Measurements from ENCODE around the gene SCAND1.
"Not testable (repeated sequence)": the region's sequence is repeated elsewhere in the genome, so short reads cannot be mapped to it uniquely, and the experiment has no call there.

The SCAND1 gene

GRCh38 chr20:35954200-35954906 lies at the start of gene SCAND1:
Gene SCAND1 (minus strand): TSS chr20:35954502. CDS start chr20:35954284, 218 bp downstream.
- DNase-seq (ENCODE audit: low spot score) = peak; percentile 97

GRCh38 chr20:36004045-36004444 lies 49.7 kb upstream of the SCAND1 start:
- no peak for DNase-seq (ENCODE audit: low spot score)

GRCh38 chr20:36002855-36003254 lies 48.6 kb upstream of the SCAND1 start:
- DNase-seq (ENCODE audit: low spot score) = no peak

DNA sequence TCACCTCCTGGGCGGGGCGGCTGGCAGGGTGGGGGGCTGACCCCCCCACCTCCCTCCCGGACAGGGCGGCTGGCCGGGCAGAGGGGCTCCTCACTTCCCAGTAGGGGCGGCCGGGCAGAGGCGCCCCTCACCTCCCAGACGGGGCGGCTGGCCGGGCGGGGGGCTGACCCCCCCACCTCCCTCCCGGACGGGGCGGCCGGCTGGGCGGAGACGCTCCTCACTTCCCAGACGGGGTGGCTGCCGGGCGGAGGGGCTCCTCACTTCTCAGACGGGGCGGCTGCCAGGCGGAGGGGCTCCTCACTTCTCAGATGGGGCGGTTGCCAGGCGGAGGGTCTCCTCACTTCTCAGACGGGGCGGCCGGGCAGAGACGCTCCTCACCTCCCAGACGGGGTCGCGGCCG lies 47.0 kb upstream of the SCAND1 start:
- DNase-seq (ENCODE audit: low spot score) = not testable (repeated sequence)

DNA sequence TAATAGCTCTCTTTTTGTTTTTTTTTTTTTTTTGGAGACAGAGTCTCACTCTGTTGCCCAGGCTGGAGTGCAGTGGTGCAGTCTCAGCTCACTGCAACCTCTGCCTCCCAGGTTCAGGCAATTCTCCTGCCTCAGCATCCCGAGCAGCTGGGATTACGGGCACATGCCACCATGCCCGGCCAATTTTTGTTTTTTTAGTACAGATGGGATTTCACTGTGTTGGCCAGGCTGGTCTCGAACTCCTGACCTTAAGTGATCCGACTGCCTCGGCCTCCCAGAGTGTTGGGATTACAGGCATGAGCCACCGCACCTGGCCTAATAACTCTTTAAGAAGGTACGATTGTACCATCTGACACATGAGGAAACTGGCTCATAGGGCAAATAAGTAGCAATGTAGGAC lies 42.2 kb upstream of the SCAND1 start:
- not testable (repeated sequence) for DNase-seq (ENCODE audit: low spot score)

- peak; percentile 76 for DNase-seq (ENCODE audit: low spot score)
These were observed 40.7 kb upstream of the SCAND1 start for GRCh38 chr20:35994994-35995453.

DNA sequence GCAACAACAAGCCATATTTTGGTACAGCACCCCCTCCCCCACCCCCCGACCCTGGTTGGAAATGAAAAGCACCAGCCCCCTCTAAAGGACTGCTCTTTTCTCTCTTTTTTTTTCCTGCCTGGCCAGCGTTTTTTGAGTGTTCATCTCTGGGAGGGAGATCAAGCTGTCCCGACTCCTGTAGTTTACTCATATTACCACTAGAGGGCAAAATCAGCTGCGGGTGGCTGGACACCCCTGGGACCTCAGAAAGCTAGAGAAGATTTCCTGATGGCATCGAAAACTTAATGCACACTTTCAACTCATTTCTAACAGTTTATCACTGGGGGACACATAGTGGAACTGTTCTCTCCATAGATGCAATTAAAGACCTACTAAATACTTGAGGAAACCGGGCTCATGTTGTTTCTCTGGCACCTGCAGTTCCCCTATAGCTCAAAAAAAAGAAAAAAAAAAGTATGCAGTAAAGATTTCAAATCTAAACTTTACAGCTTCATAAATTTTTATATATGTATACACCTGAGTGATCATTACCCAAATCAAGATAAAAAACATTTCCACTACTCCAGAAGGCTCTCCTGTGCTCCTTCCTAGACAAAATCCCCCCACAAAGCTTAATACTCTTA lies 38.5 kb upstream of the SCAND1 start:
- DNase-seq (ENCODE audit: low spot score) = peak; percentile 60

- no peak for DNase-seq (ENCODE audit: low spot score)
These were observed 37.0 kb upstream of the SCAND1 start for GRCh38 chr20:35991142-35991771.

DNA sequence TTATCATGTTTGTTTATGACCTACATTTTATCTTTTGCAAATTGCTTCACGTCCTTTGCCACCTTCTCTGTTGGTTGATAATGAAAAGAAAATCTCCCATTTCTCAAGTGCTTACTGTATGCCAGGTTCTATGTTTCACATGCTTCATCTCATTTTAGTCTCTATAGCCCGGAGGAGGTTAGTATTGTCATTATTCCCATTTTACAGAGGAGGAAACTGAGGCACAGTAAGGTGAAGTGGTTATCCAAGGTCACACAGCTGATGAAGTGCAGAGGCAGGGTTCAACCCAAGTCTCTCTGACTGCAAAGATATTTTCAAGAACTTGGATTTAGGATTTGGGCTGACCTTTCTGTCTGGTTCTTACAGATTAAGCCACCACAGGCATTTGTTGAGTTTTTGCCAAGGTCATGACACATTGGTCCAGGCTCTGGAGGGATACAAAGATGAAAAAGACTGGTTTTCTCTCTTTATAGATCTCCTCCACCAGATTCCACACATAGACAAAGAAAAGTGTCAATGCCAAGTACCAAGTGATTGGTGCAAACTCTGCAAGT lies 34.7 kb upstream of the SCAND1 start:
- no peak for DNase-seq (ENCODE audit: low spot score)

- DNase-seq (ENCODE audit: low spot score) = no peak
These were observed 31.5 kb upstream of the SCAND1 start for GRCh38 chr20:35985806-35986205.

DNA sequence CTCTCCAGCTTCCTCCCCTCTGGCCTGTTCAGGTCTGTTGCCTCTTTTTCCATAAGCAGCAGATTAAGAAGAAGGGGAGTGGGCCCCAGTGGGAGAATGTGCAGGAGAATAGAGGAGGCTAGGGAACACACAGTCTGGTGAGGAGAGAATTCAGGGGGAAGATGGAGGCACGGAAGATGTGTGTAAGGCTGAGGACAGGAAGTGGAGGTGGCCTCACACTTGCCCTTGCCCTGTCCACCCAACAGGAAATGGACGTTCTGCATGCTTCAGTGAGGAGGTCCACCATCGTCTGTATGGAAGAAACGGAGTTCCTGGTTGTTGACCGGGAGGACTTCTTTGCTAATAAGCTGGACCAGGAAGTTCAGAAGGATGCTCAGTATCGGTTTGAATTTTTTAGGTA lies 30.1 kb upstream of the SCAND1 start:
- DNase-seq (ENCODE audit: low spot score) = no peak

- no peak for DNase-seq (ENCODE audit: low spot score)
These were observed 27.7 kb upstream of the SCAND1 start for GRCh38 chr20:35981969-35982368.

DNA sequence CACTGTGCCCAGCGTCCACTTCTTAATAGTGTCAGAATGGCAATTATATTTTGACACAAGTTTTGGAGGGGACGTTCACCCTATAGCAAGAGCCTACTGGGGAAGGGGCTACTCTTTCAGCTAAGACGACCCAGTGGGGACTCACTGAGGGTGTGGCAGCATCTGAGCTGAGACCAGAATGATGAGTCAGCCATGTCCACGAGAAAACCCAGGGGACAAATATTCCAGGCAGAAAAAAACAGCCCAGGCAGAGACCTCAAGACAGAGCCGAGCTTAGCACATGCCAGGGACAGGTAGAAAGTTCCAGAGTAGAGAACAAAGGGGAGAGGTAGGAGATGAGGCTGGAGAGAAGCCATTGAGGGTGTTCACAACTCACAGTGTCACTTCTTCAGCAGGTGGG lies 25.2 kb upstream of the SCAND1 start:
- no peak for DNase-seq (ENCODE audit: low spot score)

DNA sequence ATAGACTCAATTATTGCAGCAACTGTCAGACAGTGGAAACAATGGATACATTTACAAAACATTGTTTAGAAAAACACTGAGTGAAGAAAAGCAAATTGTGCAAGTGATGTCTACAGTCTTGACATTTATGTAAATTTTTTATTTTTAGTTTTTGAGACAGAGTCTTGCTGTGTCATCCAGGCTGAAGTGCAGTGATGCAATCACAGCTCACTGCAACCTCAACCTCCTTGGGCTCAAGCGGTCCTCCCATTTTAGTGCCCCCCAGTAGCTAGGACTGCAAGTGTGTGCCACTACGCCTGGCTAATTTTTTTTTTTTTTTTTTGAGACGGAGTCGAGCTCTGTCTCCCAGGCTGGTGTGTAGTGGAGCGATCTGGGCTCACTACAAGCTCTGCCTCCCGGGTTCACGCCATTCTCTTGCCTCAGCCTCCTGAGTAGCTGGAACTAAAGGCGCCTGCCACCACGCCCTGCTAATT lies 23.8 kb upstream of the SCAND1 start:
- DNase-seq (ENCODE audit: low spot score) = peak; percentile 24

DNA sequence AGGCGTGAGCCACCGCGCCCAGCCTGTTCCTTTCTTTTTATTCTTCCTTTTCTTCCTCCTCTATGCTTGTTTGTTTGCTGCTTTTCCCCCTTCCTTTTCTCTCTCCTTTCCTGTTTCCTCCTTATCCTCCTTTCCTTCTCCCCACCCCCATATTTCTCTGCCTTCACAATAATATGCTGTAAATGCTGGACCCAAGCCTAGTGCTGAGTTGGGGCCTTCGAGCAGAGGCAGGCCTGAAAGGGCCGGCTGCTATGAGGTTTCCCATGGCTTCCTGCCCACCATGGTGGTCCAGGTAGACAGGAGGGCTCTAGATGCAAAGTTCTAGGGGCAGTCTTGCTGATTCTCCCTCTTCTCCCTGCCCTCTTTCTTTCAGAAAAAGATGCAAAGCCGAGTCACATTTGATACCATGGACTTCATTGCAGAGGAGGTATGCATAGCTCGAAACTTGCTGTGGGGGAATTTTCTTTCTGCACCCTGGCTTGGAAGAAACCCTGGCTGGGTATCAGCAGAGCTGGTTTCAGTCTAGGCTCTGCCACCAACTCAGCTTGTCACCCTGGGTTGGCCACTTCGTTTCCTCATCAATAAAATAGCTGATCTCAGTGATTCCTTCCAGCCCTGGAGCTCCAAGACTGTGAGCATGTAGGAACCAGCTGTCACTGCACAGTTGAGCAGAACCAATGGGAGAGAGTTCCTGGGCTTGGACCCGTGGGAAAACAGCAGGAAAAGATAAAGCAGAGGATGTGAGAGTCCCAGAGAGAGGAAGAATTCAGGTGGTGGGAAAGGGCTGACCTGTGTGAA lies 21.5 kb upstream of the SCAND1 start:
- DNase-seq (ENCODE audit: low spot score) = no peak

GRCh38 chr20:35974256-35974655 lies 20.0 kb upstream of the SCAND1 start:
- no peak for DNase-seq (ENCODE audit: low spot score)

GRCh38 chr20:35972462-35972861 lies 18.2 kb upstream of the SCAND1 start:
- DNase-seq (ENCODE audit: low spot score) = no peak

DNA sequence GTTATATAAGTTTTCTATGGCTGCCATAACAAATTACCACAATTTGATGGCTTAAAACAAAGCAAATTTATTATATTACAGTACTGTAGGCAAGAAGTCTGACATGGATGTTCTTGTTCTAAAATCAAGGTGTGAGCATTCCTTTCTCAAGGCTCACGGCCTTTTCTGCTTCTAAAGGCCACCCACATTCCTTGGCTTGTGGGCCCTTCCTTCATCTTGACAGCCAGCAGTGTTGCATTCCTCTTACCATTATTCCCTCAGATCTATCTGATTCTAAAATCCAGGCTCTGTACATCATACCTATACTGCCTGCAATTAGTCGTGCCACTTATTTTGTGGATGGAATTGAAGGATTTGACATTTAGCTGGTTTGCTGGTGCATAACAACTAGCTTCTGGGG lies 17.7 kb upstream of the SCAND1 start:
- DNase-seq (ENCODE audit: low spot score) = no peak

- no peak for DNase-seq (ENCODE audit: low spot score)
These were observed 14.6 kb upstream of the SCAND1 start for GRCh38 chr20:35968930-35969329.

DNA sequence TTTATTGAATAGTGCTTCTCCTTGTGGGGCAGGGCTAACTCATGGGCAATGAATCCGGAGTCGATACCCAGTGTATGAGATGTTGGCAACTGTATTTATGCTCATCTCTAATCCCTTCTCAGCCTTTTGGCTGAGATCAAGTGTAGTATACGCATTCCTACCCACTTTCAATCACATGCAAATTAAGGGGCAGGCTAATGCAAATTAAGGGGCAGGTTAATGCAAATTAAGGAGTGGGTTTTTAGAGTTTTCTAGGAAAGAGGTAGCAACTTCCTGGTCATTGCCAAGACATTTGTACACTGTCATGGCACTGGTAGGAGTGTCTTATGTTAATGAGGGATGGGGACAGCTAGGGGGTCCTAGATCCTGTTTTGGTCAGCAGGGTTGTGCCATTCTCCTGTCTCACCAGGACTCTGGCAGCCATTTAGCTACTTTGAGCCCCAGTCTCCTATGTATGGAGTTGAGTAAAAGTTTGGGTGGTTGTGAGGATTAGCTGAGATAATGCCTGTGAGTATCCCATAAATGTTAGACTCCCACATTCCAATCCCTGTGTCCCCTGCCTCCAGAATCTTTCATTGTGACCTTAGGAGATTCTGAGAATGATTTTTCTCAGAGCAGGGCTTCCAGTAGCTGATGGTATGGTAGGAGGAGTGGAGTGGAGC lies 13.8 kb upstream of the SCAND1 start, which contains the start of gene CNBD2:
TSS of gene CNBD2 (plus strand) at position 612 of the 662 bp plus-strand sequence. CDS start 173 bp downstream, outside the sequence.
- no peak for DNase-seq (ENCODE audit: low spot score)

- DNase-seq (ENCODE audit: low spot score) = no peak
These were observed 9.6 kb upstream of the SCAND1 start for GRCh38 chr20:35963878-35964277.

All from pons (tissue), 1 donor.